ENCODE data around the gene LCE3A.
"Not testable (repeated sequence)": the region's sequence is repeated elsewhere in the genome, so short reads cannot be mapped to it uniquely, and the experiment has no call there.

The LCE3A gene

DNA sequence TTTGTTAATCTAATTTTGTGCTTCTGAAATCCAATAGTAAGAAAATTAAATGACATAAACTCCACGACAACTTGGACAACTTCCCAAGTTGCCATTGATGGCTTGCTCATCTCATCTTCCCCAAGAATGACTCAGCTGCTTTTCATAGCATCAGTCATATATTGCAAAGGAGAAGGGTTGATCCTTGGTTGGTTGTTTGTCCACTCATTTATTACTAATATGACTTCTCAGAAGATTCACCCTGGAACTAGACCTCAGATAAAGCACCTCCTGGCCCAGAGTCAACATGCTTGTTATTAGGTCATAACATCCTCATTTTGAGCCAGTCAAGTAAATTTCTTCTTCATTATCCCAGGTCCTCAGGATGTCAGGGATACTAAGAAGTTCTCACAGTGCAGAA lies 40.3 kb downstream of the LCE3A start:
- TF ChIP-seq, protein P1, sequence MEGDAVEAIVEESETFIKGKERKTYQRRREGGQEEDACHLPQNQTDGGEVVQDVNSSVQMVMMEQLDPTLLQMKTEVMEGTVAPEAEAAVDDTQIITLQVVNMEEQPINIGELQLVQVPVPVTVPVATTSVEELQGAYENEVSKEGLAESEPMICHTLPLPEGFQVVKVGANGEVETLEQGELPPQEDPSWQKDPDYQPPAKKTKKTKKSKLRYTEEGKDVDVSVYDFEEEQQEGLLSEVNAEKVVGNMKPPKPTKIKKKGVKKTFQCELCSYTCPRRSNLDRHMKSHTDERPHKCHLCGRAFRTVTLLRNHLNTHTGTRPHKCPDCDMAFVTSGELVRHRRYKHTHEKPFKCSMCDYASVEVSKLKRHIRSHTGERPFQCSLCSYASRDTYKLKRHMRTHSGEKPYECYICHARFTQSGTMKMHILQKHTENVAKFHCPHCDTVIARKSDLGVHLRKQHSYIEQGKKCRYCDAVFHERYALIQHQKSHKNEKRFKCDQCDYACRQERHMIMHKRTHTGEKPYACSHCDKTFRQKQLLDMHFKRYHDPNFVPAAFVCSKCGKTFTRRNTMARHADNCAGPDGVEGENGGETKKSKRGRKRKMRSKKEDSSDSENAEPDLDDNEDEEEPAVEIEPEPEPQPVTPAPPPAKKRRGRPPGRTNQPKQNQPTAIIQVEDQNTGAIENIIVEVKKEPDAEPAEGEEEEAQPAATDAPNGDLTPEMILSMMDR (IDR thresholded peaks at IDR 0.05; ENCODE audit: low read depth, low read length, missing control alignments), result no peak
- DNase-seq (ENCODE audit: low read depth), result no peak
- in situ Hi-C loops (cut with HindIII; ENCODE audit: low sequenced_read_pairs), result no loop called here

DNA sequence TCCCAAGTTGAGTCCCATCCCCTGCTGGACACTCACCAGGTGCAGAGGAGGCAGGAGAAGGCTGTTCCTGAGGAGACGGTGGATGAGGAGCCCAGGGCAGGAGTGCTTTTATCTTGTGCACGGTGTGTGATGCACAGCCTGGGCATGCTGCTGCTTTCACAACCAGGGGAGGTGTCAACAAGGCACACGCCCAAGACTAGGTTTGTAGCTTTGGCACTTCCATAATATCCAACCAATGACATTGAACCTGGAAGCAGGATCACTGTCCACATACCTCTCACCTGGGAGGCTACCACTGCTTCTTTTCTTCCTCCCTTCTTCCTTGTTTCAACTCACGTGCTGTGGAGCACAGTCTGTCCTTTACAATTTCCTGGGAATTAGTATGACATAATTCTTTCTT lies 42.5 kb downstream of the LCE3A start, which contains the start of gene LCE3D:
TSS of gene LCE3D (minus strand) at position 84 of the 400 bp plus-strand sequence. CDS start 580 bp downstream, outside the sequence.
- no peak for DNase-seq (ENCODE audit: low read depth)
- TF ChIP-seq, protein P1 (IDR thresholded peaks at IDR 0.05; ENCODE audit: low read depth, low read length, missing control alignments), result no peak
- in situ Hi-C loops (cut with HindIII; ENCODE audit: low sequenced_read_pairs), result no loop called here
- H3K4me3 ChIP-seq (ENCODE audit: low read depth, low read length), result no peak within 1 kb of the TSS

More for the DNA sequence above, 40.3 kb downstream of the LCE3A start:
- H3K4me3 ChIP-seq (ENCODE audit: low read depth, low read length), result no peak overlapping the region

DNA sequence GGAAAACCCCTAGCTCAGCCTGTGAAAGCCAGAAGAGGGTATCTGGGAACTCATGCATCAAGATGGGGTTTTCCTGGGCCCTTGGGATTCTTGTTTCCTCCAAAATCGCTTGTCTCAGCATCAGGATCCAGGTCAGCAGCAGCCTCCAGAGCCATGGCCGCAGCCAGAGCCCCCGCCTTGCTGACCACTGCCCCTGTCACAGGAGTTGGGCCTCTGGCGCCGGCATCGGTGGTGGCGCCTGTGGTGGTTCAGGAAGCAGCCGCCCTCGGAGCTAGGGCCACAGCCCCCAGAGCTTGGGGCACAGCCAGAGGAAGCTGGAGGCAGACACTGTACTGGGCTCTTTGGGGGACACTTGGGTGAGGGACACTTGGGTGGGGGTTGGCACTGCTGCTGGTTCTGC lies 43.4 kb downstream of the LCE3A start:
- in situ Hi-C loops (cut with HindIII; ENCODE audit: low sequenced_read_pairs); H3K4me3 ChIP-seq (ENCODE audit: low read depth, low read length); DNase-seq (ENCODE audit: low read depth): not testable (repeated sequence)

DNA sequence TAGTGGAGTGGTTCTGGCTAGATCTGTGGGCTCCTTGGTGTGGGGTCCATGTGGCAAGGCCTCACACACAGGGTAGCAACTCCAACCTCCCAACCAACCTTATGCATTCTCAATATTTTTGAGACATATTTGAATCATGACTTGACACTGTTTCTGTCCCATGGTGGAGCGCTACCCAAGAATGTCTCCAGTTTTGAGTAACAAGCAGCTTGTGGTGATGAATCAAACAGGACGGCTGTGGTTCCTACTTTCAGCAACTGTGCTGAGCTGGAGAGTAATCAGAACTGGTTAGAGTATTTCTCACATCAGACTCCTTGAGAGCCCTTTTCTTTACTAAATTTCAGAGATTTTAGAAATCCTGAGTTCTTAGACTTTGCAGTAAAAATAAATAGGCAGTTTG lies 45.7 kb downstream of the LCE3A start:
- in situ Hi-C loops (cut with HindIII; ENCODE audit: low sequenced_read_pairs), result no loop called here
- H3K4me3 ChIP-seq (ENCODE audit: low read depth, low read length), result no peak overlapping the region
- no peak for DNase-seq (ENCODE audit: low read depth)
- TF ChIP-seq, protein P1 (IDR thresholded peaks at IDR 0.05; ENCODE audit: low read depth, low read length, missing control alignments), result no peak
